RWPE1 (cell line): ENCODE results near the gene CELF4.

Experiments
- CTCF ChIA-PET: fragments of 350-600 bp; sonication (Branson Sonifier 250); formaldehyde crosslinking; extraction: SDS; loops from one replicate; lab custom pipeline; 2021; lab: Yijun Ruan, JAX
- POLR2A ChIA-PET: fragments of 400-600 bp; formaldehyde crosslinking; extraction: SDS; loops from one replicate; lab custom pipeline; 2020; ENCODE audit warnings: antibody characterized with exemption; ENCODE audit not compliant: low non-redundant PET; lab: Yijun Ruan, JAX
- DNase-seq: peaks from one replicate; pipeline ENCODE4 v3.0.0; 2012; ENCODE audit warnings: low spot score
- H3K27ac ChIP-seq: fragments of 450-650 bp; 2 replicates; pipeline ENCODE4 v1.5.1; 2017
- CTCF ChIP-seq: fragments of 450-650 bp; conservative IDR thresholded peaks from 2 replicates; pipeline ENCODE4 v1.5.1; 2017; ENCODE audit warnings: low read depth, mild to moderate bottlenecking

Gene CELF4

GRCh38 chr18:37392648-37393047 lies 172.9 kb downstream of the CELF4 start:
- no peak for DNase-seq
- ChIA-PET CTCF (no interaction called here), POLR2A (no interaction called here)
- no peak for TF ChIP-seq CTCF
- H3K27ac ChIP-seq = no peak overlapping the region

GRCh38 chr18:37391698-37392548 lies 173.7 kb downstream of the CELF4 start:
- DNase-seq = no peak
- H3K27ac ChIP-seq = no peak overlapping the region
- CTCF ChIA-PET = no interaction called here
- no peak for TF ChIP-seq CTCF
- POLR2A ChIA-PET = no interaction called here

- ChIA-PET POLR2A (no interaction called here), CTCF (no interaction called here)
- TF ChIP-seq CTCF = no peak
- no peak for DNase-seq
- no peak overlapping the region for H3K27ac ChIP-seq
These were observed 174.4 kb downstream of the CELF4 start for GRCh38 chr18:37391156-37391555.

- POLR2A ChIA-PET = no interaction called here
- no peak for DNase-seq
- no peak for TF ChIP-seq CTCF
- H3K27ac ChIP-seq = no peak overlapping the region
- CTCF ChIA-PET = no interaction called here
These were observed 174.9 kb downstream of the CELF4 start for GRCh38 chr18:37390687-37391086.

GRCh38 chr18:37389684-37390368 lies 175.8 kb downstream of the CELF4 start:
- ChIA-PET POLR2A (no interaction called here), CTCF (interaction anchor here (1.1 kb wide), 1 partner anchor 148 kb away, joined by 5 read pairs; no protein-coding TSS in a partner anchor)
- DNase-seq = no peak
- no peak for TF ChIP-seq CTCF
- no peak overlapping the region for H3K27ac ChIP-seq

GRCh38 chr18:37389041-37389440 lies 176.6 kb downstream of the CELF4 start:
- CTCF ChIA-PET = no interaction called here
- DNase-seq = no peak
- POLR2A ChIA-PET = no interaction called here
- no peak overlapping the region for H3K27ac ChIP-seq
- no peak for TF ChIP-seq CTCF
